Measurements from ENCODE around the gene CDK5RAP1. TPM values are rescaled to one million over a fixed set of nuclear protein-coding genes. Genes with fewer than 3 reads are reported as not detected.
"Not testable (repeated sequence)": the region's sequence is repeated elsewhere in the genome, so short reads cannot be mapped to it uniquely, and the experiment has no call there.

CDK5RAP1 gene
- polyA plus RNA-seq, 3 donors = 32.3 to 50.1 (median 36.6) TPM

GRCh38 chr20:33391722-33392415, 9.4 kb downstream of the CDK5RAP1 start:
- DNase-seq = peak; percentile 17

DNA sequence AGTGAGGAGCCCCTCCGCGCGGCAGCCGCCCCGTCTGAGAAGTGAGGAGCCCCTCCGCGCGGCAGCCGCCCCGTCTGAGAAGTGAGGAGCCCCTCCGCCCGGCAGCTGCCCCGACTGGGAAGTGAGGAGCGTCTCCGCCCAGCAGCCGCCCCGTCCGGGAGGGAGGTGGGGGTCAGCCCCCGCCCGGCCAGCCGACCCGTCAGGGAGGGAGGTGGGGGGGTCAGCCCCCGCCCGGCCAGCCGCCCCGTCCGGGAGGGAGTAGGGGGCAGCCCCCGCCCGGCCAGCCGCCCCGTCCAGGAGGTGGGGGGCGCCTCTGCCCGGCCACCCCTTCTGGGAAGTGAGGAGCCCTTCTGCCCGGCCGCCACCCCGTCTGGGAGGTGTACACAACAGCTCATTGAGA, 12.0 kb downstream of the CDK5RAP1 start:
- not testable (repeated sequence) for DNase-seq

- no peak for DNase-seq
Measured at GRCh38 chr20:33388268-33388667, 13.1 kb downstream of the CDK5RAP1 start.

GRCh38 chr20:33387177-33387576, 14.1 kb downstream of the CDK5RAP1 start:
- DNase-seq = no peak

- no peak for DNase-seq
Measured at GRCh38 chr20:33386673-33387072, 14.6 kb downstream of the CDK5RAP1 start.

GRCh38 chr20:33377366-33377765, 24.0 kb downstream of the CDK5RAP1 start:
- DNase-seq = no peak

- no peak for DNase-seq
Measured at GRCh38 chr20:33373735-33374605, 27.3 kb downstream of the CDK5RAP1 start.

DNA sequence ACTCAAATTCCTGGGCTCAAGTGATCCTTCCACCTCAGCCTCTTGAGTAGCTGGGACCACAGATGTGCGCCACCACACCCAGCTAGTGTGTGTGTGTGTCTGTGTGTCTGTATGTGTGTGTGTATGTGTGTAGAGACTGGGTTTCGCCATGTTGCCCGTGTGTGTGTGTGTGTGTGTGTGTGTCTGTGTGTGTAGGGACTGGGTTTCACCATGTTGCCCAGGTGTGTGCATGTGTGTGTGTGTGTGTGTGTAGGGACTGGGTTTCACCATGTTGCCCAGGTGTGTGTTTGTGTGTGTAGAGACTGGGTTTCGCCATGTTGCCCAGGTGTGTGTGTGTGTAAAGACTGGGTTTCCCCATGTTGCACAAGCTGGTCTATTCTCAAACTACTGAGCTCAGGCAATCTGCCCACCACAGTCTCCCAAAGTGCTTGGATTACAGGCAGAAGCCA, 28.3 kb downstream of the CDK5RAP1 start:
- DNase-seq = no peak

DNA sequence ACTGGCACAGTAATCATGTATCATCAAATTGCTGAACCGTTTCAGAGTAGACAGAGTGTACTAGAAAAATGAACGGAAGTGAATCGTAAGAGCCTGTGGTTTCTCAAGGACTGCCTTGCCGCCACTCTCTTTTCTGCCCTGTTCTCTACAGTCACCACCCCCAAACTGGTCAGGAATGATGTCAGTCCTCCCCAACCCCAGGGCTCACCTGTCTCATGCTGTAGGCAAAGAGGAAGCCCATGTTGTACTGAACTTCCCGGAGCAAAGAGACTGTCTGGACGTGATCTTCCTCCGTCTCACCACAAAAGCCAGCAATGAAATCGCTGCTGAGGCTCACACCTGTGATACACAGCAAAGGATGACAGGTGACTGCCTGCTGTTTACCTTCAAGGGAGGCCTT, 31.0 kb downstream of the CDK5RAP1 start:
- no peak for DNase-seq

- DNase-seq = no peak
Measured at GRCh38 chr20:33362898-33363297, 38.4 kb downstream of the CDK5RAP1 start.

- no peak for DNase-seq
Measured at GRCh38 chr20:33359399-33360261, 41.7 kb downstream of the CDK5RAP1 start.

DNA sequence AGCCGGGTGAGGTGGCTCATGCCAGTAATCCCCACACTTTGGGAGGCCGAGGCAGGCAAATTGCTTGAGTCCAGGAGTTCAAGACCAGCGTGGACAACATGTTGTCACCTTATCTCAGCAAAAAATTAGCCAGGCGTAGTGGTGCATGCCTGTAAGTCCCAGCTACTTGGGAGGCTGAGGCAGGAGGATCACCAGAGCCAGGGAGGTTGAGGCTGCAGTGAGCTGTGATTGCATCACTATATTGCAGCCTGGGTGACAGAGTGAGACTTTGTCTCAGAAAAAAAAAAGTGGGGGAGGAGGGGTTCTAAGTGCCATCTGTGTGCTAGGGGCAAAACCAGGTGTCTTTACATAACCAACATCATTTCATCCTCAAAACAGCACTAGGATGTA, 48.3 kb downstream of the CDK5RAP1 start:
- no peak for DNase-seq

- DNase-seq = no peak
Measured at GRCh38 chr20:33352258-33353012, 48.9 kb downstream of the CDK5RAP1 start.

- no peak for DNase-seq
Measured at GRCh38 chr20:33351696-33352095, 49.6 kb downstream of the CDK5RAP1 start.

DNA sequence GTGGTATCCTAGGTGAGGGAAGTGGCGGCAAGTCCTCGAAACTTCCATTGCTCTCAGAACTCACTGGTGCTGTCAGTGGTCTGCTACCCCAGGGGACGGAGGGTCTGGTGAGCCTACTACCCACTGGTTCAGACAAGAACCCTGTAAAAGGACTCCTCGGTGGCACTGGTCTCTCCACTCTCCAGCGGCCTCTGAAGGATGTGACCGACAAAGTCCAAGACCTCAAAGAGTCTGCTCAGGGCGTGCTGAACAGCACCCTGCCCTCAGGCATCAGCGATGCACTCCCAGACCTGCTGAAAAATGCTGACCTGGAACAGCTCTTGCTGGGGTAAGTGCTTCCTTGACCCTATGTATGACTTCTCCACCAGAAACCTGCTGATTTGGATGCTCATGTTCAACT, 51.8 kb downstream of the CDK5RAP1 start:
- DNase-seq = no peak

GRCh38 chr20:33348136-33348937, 53.0 kb downstream of the CDK5RAP1 start:
- DNase-seq = no peak

DNA sequence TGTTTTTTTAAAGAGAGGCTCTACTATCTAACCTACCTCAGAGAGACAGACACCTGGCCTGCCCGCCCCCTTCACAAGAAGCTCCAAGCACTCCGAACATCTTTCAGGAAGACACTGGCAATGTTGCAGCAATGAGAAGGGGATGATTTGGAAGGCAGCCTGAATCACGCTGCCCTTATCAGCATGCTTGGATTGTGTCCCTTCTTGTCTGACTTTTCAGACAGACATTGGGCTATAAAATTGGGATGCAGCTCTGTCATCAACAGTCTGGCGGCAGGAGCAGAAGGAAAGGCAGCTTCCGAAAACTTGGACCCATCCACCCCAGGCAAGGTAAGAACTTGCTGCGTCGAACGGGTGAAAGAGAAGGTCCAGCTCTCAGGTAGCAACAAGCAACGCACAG, 56.0 kb downstream of the CDK5RAP1 start:
- DNase-seq = no peak

DNA sequence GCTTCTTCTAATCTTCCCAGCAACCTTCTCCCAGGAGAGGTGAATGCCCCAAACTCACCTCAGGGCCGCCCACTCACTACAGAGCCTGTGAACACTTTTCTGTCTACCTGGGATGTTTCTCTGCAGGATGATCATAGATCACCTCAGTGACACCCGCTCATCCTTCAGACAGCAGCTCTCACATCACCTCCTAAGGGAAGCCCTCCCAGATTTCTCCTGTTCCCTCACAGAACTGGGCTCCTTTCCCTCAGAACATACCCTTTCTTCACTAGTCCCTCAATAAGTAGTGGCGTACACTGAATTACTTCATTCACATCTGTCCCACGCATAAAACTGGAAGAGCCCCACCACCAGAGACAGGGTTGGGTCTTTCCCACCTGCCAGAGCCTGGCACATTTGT, 57.8 kb downstream of the CDK5RAP1 start:
- no peak for DNase-seq

GRCh38 chr20:33339515-33340058, 61.7 kb downstream of the CDK5RAP1 start:
- DNase-seq = no peak
